ENCODE results near the gene ZFY. TPM values are rescaled to one million over a fixed set of nuclear protein-coding genes. Genes with fewer than 3 reads are reported as not detected.

ZFY gene
- total and polyA plus RNA-seq, 2 of the 13 experiments (the other 11 are each of a cell fraction or from before 2014, with no cell fraction given) = 3.3 to 17.1 TPM

- DNase-seq (ENCODE audit: low spot score) (peak; percentile 79), ATAC-seq (peak; percentile 88), FAIRE-seq (peak; percentile 30)
- in situ Hi-C loops (cut with HindIII; ENCODE audit: extremely low pct_ligation_motif_present, low pct_unique_long_range_greater_than_20kb) (no loop called here), intact Hi-C loops (cut with micrococcal nuclease; ENCODE audit: unreplicated experiment) (no loop called here)
- WGBS (ENCODE audit: low lambda C conversion rate) = 3% methylated on average over 4 of the region's 63 CpGs
- CTCF ChIA-PET (ENCODE audit: low intra/inter-chr PET ratio, low total read pairs) = no interaction called here
- Histone ChIP-seq H3K27me3 (ENCODE audit: control insufficient read depth in 1 of 2, insufficient read depth in 2 of 2, low read length in 2 of 2) (no peaks in the 10 kb centered on the region), H3K36me3 (replicated peaks in 1 of 2; ENCODE audit: control insufficient read depth in 1 of 2, insufficient read depth in 2 of 2, low read length in 2 of 2) (no peaks in the 10 kb centered on the region), H3K4me3 (replicated peaks in 1 of 3; ENCODE audit: insufficient read depth in 1 of 3, low read depth in 2 of 3, low read length in 3 of 3) (peak overlapping the region; percentile 66 to 79 (median 73)), H3K4me2 (ENCODE audit: low read depth, low read length) (peak overlapping the region; percentile 72), H3K9me3 (ENCODE audit: low read length) (no peaks in the 10 kb centered on the region), H3K79me2 (ENCODE audit: insufficient read depth, low read length) (peaks cover 47% of the 10 kb centered on the region), H3K9ac (ENCODE audit: insufficient read depth, low read depth, low read length) (peak overlapping the region; percentile 99), H4K20me1 (ENCODE audit: insufficient read depth, low read length) (0 out of 2 replicates have a peak, but pooled peaks cover 3% of the 10 kb centered on the region), H3K27ac (ENCODE audit: extremely low read length, insufficient read depth, low read length) (peak overlapping the region; percentile 100), H3K4me1 (ENCODE audit: insufficient read depth, low read length) (peaks cover 31% of the 10 kb centered on the region), H2AFZ (ENCODE audit: low read length) (no peak overlapping the region)
- POLR2A ChIA-PET = interaction anchor here (0.5 to 1.0 kb wide), 4 partner anchors 14 to 42 kb away, joined by 3 to 4 read pairs (median 3); no protein-coding TSS in a partner anchor
- no TSS peak for BruUV-seq (replicated peaks)
- peak; percentile 87 for TF ChIP-seq TAF1 (CRISPR knock-in tag; IDR thresholded peaks at IDR 0.05)
- 0 out of 2 replicates have a peak, but pooled peaks have one; percentile 38 for TF ChIP-seq MIXL1 (CRISPR knock-in tag; IDR thresholded peaks at IDR 0.05)
- no peak for TF ChIP-seq ZNF605 (CRISPR knock-in tag; IDR thresholded peaks at IDR 0.05)
- TF ChIP-seq PATZ1 (CRISPR knock-in tag; IDR thresholded peaks at IDR 0.05) = peak; percentile 33; the same call in 1 of the 2 replicates
- TF ChIP-seq MED1 (CRISPR knock-in tag; IDR thresholded peaks at IDR 0.05) = peak; percentile 60; the same call in 1 of the 2 replicates
- TF ChIP-seq HDAC2 (CRISPR knock-in tag; IDR thresholded peaks at IDR 0.05) = peak; percentile 51; the same call in 1 of the 2 replicates
- peak in 1 of 2 experiments; percentile 53; a peak in 1 of 4 replicates for TF ChIP-seq POLR2A (IDR thresholded peaks at IDR 0.05; ENCODE audit: insufficient read depth in 1 of 2, low read depth in 2 of 2, low read length in 2 of 2)
- peak; percentile 52; the same call in 1 of the 3 replicates for TF ChIP-seq MXI1 (IDR thresholded peaks at IDR 0.05; ENCODE audit: borderline replicate concordance, low read depth, low read length)
- TF ChIP-seq RARA (CRISPR knock-in tag; IDR thresholded peaks at IDR 0.05) = peak; percentile 36; the same call in 1 of the 2 replicates
- TF ChIP-seq YEATS2 (CRISPR knock-in tag; IDR thresholded peaks at IDR 0.05; ENCODE audit: borderline replicate concordance) = peak; percentile 50; the same call in 1 of the 2 replicates
- peak; percentile 23; the same call in 1 of the 2 replicates for TF ChIP-seq TFE3 (CRISPR knock-in tag; IDR thresholded peaks at IDR 0.05)
- TF ChIP-seq ELF1 (CRISPR knock-in tag; IDR thresholded peaks at IDR 0.05) = peak; percentile 20; the same call in 1 of the 2 replicates
- no peak for TF ChIP-seq DZIP1 (CRISPR knock-in tag; IDR thresholded peaks at IDR 0.05)
- peak; percentile 82 for TF ChIP-seq TEAD3 (CRISPR knock-in tag; optimal IDR thresholded peaks at IDR 0.05; ENCODE audit: borderline replicate concordance)
- peak; percentile 69; the same call in 1 of the 2 replicates for TF ChIP-seq ZGPAT (CRISPR knock-in tag; IDR thresholded peaks at IDR 0.05)
- no peak for TF ChIP-seq MAFG (CRISPR knock-in tag; IDR thresholded peaks at IDR 0.05)
- peak; percentile 73 for TF ChIP-seq RBFOX2 (IDR thresholded peaks at IDR 0.05; ENCODE audit: low read depth, low read length)
These were observed 695 bp downstream of the ZFY start for GRCh38 chrY:2935716-2936435.

Measured in HepG2 (cell line).